GM12801 (cell line): ENCODE data around the gene FANCC.

Source experiments
- CTCF ChIP-seq: IDR thresholded peaks from one replicate; pipeline ENCODE4 v1.5.1; 2011; ENCODE audit warnings: control low read depth; ENCODE audit not compliant: insufficient read length; ENCODE audit errors: extremely low read depth

Gene FANCC

DNA sequence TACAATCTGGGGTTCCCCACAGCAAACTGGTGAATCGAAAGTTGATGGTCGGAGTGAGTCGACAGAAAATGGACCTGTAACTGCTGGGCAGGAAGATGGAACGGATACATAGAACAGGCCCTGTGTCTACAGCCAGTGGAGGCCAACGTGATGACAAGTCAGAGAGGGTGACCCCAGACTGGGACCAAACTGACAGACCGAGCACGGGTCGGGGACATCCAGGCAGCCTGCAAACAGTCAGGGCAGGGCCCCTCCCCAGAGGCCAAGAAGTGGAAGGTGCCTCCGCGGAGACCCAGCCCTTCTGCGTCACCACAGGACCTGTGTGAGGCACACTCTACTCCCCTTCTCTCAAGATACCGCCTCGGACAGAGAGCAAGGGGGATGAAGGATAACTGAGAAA, 25.1 kb upstream of the FANCC start:
- TF ChIP-seq CTCF, result no peak

DNA sequence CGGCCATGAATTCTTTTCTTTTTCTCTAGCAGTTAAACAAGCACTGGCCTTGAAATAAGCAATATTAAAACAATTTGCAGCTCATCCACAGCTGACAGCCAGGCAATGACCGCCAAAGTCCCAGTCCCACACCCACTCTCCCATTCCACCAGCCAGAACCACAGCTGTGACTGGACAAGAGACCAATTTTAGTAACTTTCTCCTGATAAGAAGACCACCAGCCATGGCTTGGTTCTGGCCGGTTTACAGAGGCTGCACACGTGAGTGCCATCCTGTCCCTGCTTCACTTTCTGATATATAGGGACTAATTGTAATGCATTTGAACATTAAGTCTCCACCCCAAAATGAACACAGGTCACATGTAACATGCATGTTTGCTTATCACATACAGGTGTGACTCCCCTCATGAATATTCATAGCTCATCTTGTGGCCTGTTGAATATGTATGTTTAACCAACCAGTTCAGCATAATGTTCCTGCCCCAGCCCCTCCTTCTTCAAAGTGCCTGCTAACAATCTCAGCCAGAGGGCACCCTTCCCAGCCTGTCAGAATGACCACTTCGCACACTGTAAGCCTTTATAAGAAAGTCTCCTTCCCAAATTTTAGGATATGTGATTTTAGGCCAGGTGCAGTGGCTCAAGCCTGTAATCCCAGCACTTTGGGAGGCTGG, 23.9 kb upstream of the FANCC start:
- no peak for TF ChIP-seq CTCF

DNA sequence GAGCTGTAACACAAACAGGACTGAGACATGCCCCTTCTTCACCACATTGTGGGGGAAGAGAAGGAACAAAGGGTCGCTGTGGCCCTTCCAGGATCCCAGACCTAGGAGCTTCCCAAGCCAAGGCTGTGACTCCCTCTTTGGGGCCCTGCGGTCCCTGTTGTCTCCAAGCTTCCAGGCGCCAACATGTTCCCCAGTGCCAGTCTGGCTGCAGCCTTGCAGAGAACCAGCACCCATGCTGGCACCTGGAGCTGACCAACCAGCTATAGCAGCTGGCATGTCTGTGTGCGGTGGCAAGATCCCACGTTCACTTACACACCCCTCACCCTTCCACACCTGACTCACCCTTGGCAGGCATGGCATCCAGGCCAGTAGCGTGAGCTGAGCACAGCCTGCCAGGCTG, 20.7 kb upstream of the FANCC start:
- TF ChIP-seq CTCF, result no peak

GRCh38 chr9:95336281-95336680, 18.8 kb upstream of the FANCC start:
- TF ChIP-seq CTCF, result no peak

DNA sequence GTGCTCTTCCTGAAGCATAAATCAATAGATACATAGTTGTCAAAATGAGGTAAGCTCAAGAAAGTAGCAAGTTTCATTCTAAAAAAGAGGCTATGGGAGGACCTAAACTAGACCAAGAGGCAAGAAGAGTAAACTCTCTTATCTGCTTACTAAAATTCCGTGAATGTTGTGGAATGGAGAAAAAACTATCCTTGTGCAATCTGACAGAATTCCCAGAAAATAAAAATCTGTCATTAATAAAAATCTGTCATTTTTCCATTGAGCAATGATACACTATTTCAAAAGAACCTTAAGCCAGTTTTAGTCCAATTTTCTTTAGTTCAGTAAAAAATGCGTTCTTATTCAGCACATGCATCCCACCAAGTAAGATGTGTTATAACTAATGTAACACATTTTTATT, 15.9 kb upstream of the FANCC start:
- TF ChIP-seq CTCF, result no peak

GRCh38 chr9:95332860-95333259, 15.4 kb upstream of the FANCC start:
- TF ChIP-seq CTCF, result no peak

DNA sequence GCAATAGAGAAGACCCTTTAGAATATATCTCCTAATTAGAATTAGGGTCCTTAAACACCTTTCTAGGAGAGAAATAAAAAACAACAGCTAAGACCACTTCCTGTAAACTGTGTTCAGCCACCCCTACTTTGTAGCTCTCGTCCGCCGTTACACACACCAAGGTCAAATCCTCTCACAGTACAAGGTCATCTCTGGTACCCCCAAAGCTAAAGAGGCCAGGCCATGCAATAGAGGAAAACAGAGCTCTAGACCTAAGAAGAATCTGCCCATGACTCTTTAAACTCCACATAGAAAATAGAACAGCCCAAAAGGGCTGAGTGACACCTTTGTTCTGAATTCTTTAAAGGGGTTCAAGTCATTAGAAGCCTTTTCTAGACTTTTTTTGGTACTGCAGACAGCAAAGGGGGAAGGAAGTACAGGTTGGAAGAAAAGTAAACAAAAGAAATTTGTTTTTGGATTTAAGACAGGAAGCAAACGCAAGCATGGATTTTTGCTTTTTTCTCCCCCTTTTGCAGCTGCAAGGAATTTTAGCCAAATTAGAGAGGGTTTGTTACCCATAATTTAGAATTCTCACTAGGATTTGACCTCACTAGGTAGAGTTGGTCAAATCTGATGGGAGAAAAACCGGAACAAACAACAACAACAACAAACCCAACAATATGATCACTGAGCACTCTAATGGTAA, 13.4 kb upstream of the FANCC start:
- no peak for TF ChIP-seq CTCF
